Fibroblast of skin of right biceps (primary cell): ENCODE measurements around the gene NLGN1.

Experiments used
- DNase-seq: peaks from one replicate; pipeline ENCODE4 v3.0.0-alpha.2; 2013

Gene NLGN1

DNA sequence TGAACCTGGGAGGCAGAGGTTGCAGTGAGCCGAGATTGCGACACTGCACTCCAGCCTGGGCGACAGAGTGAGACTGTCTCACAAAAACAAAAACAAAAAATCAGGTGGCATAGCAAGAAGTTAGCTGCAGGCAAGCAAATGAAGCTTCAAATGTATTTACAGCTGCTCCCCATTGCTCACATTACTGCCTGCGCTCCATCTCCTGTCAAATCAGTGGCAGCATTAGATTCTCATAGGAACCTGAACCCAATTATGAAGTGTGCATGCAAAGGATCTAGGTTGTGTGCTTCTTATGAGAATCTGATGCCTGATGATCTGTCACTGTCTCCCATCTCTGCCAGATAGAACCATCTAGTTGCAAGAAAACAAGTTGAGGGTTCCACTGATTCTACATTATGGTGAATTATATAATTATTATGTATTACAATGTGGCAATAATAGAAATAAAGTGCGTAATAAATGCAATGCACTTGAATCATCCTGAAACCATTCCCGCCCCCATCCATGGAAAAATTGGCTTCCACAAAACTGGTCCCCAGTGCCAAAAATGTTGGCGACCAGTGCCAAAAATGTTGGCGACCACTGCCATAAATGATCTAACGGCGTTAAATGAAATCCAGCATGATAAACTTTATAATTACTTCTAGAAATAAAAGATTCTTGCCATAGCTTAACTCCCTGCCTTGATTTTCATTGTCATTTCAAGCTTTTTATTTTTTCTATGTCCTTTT, 844.9 kb downstream of the NLGN1 start:
- DNase-seq: peak; percentile 15

DNA sequence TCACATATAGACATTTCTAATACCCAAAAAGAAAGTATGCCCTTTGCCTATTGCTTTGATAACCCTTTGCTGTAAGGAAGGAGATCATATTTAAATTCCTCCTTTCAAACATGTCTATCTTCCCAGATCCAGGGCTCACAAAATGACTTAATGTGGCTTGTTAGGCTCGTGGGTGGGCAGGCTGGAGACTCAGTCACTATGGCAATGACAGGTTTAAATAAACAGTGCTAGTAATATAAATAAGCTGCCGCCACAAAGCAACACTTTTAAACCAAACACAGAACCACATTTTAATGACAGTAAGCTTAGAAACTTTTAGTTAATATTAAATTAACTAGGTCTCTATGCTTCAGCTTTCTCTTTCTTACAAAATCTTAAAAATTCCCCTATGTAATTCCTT, 845.6 kb downstream of the NLGN1 start:
- peak; percentile 22 for DNase-seq

DNA sequence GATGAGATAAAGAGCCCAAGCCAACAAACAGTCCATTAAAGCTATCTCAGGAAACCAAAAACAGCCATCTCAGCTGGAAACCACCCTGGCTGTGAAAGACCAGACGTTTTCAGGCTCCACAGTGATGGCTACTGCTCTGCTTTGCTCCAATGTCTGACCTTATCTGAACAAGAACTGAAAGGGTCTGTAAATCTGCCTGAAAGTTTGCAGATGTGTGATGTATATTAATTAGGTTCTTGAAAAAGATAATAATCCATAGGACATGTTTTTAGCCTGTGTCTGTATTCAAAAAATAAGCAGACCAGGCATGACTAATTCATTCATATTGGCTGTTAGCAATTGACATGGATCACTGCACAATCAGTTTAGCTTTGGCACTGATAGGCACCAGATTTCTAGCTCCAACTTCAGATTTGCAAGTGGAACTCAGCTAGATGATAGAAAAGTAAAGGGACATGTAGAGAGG, 850.2 kb downstream of the NLGN1 start:
- no peak for DNase-seq

DNA sequence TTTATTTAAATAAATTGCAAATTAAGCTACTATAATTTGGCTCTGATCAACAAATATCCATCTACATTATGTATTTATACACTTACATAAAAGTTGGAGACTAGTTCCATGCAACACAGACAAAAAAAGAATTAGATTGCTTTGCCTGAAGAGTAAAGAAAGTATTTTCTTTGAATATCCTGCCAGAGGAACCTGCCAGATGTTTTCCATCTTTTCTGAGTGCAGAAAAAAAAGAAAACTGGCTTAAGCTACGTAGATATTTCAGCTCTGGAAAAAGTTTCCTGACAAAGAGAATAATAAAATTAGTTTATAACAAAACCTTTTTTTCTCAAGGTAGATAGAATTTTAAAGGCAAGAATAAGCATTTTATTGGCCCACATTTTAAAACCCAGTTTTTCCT, 854.1 kb downstream of the NLGN1 start:
- no peak for DNase-seq

DNA sequence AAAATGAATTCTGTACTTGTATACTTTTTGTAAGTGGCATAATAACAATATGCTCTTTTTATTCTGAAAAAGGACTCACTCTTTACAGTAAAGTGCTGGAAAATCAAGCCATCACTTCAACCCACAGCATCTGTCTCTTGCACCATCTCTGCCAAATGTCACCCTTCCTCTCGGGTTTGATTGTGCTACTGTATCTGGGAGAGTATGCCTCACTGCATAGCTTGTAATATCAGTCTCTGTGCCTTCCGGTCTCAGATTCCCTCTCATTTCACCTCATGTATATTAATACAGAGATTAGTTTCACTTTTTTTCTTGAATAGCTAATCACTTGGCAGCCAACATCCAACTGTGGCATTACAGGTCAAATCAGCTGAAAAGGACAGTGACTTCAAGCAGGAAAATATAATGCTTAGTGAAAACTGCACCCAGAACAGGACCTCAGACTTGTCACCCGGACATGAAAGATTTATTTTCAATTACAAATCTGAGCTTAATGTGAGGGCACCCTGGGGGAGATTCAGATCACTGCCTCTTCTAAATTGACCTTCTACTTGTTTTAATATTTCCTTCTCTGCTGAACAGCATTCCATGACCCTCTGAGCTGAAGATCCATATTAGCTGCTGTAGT, 855.8 kb downstream of the NLGN1 start:
- no peak for DNase-seq

DNA sequence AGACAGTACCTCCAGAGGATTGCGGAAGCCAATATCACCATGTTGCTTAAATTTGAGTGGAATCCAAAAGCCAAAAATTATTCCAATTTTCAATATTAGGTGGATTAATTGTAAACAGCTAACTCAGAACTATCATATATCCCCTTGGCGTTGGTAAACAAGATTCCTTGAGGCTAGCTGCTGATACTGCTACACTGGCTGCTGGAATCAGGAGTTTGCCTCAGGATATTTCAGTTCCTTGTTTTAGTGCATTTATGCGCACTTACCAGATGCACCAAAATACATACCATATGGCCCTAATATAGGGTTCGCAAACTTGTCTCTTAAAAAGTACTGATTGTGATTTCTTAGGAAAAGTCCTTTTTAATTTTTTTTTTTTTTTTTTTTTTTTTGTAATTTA, 856.4 kb downstream of the NLGN1 start:
- no peak for DNase-seq

DNA sequence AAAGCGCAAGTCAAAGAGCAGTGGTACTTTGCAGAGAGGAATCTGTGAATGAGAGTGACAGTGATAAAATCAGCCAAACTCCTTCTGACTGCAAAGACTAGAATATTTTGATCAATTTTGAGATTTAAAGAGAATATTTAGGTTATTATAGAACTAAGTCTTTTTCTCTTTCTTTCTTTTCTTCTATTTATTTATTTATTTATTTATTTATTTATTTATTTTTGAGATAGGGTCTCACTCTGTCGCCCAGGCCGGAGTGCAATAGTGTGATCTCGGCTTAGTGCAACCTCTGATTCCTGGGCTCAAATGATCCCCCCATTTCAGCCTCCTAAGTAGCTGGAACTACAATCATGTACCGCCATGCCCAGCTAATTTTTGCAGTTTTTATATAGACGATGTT, 857.9 kb downstream of the NLGN1 start:
- no peak for DNase-seq

DNA sequence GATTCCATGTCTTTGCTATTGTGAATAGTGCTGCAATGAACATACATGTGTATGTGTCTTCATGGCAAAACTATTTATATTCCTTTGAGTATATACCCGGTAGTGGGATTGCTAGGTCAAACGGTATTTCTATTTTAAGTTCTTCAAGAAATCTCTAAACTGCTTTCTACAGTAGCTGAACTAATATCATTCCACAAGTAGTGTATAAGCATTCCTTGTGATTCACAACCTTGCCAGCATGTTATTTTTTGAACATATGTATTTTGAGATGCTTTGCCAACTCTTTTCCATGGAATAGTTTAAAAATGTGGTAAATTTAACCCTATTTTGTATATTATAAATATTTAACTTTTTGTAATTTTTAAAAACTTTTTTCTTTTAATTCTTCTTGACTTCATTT, 868.9 kb downstream of the NLGN1 start:
- peak; percentile 20 for DNase-seq

DNA sequence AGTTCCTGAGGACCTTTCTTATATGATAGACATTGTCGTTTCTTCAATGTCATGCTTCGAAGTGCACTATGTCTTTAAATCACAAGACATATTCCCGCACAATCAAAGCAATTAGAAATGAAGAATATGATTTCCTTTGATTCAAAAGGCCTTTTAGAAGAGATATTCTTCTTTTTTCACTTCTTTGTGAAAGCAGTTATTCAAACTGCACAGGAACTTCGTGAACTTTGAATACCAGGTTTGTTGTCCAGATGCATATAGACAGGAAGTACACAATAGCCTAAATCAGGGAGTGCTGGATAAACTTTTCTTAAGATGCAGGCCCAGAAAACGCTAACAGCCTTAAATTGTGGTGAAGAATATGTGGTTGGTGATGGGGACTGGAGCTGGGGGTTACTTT, 870.5 kb downstream of the NLGN1 start:
- DNase-seq: no peak

DNA sequence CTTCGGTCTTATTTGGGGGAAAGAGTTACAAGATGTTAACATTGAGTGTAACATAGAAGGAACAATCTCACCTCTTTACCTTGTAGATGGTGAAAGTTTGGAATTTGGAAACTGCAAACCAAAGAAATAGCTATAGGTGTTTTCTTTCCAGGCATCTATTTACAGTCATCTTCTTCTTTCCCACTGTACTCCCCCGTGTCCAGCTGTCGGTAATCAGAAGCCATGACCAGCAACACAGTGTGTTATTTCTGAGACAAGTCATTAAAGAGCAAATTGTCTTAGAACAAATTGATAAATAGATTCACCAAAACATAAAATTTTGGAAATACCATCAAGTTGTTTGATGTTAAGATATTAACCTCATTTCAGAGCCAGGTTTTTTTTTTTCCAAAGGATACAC, 871.0 kb downstream of the NLGN1 start:
- DNase-seq: no peak

DNA sequence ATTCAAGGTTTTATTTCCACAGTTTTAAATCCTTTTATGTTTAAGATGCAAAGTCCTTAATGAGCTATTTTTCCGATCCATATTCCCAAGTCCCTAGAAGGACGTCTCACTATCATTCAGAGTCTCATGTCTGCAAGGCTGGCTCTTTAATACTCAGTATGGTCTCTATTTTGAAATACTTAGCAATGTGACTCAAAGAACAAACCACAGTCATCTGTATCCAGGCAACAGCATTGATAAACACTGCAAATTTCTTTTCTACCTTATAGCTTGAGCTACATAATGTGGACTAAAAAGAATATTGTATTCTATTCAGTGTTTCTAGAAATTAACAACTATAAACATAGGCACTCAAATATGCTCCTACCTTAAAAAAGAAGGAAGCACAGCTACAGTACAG, 873.3 kb downstream of the NLGN1 start:
- DNase-seq: peak; percentile 81

DNA sequence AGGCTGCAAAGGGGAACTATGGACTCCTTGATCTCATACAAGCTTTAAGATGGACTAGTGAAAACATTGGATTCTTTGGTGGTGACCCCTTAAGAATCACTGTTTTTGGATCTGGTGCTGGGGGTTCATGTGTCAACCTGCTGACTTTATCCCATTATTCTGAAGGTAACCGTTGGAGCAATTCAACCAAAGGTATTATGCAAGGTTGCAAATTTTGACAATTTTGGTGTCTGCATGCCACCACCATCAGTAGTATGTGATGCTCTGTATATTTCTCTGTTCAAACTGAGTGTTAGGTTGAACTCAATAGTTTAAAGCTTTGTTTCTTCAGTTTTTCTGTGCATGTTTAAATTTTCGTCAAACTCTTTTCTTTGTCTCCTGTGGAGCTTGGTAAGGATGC, 877.8 kb downstream of the NLGN1 start:
- no peak for DNase-seq

DNA sequence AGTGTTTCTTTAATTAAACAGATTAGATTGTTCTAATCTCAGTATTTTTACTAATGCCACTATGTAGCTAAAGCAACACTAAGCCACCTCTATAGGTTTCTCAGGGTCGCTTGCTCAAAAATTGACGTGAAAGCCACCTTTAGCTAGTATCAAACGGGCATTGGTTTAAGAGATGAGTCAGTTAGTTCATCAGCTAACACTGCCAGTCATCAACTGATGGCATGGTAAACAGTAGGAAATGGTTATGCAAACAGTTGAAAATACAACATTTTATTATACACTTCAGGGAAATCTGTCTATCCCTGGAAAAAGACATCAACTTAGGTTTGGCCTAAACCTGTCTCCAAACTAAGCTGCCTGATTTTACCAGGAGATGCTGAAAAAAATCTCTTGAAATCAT, 879.3 kb downstream of the NLGN1 start:
- DNase-seq: no peak

DNA sequence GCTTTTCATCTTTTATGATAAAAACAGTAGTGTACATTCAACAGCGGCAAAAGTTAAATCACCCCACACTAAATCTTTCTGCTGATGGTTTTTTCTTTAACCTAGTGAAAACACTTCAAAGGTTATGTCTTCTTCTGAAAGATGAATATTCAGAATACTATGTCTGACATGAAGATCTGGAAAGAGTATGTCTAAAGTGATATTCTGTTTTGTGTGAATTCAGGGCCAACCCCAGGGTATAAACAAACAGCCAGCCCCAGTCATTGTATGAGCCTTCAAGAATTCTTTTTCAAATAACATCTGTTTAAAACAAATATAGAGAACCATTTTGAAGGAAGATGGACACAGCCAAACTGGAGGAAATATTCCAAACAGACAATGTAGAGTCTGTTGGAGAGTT, 880.5 kb downstream of the NLGN1 start:
- DNase-seq: no peak

DNA sequence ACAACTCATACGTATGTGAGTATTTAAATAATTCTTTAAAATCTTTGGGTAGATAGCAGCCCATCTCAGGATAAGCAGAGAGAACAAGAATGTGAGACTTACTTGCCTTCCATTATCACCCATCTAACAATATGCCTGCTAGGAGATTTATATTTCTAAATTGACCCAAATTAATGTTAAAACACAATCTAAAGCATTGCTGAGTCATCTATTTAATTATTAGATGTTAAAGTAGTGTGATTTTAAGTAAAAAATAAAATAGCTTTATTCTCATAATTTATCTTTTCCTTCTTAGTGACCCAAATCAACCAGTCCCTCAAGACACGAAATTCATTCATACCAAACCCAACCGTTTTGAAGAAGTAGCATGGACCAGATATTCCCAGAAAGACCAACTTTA, 882.6 kb downstream of the NLGN1 start:
- DNase-seq: no peak

DNA sequence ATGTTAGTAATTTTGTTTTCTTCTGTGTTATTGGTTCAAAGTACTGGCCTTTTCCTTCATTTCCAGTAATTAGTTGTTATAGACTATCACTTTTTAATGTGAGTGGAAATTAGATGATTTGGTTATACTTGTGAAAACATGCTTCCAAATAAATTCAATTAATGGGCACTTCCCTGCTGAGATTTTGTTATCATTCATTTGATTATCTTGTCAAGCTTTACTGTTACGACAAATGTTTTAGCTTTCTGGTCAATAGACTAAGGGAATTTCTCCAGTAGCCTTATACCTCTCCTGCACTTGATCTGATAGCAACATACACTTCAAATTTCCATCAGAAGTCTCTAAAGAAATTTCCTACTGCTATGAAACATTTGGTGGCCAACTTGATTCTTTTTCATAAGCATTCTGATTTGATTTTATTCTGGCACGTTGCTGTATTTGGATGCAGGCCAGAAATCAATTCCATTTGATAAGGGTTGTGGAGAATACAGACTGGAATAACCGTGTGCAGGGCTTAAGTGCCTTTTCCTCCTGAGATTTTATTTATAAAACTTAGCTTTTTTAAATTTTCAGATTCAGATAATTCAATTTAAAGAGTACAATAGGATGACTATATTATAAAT, 887.8 kb downstream of the NLGN1 start:
- no peak for DNase-seq

DNA sequence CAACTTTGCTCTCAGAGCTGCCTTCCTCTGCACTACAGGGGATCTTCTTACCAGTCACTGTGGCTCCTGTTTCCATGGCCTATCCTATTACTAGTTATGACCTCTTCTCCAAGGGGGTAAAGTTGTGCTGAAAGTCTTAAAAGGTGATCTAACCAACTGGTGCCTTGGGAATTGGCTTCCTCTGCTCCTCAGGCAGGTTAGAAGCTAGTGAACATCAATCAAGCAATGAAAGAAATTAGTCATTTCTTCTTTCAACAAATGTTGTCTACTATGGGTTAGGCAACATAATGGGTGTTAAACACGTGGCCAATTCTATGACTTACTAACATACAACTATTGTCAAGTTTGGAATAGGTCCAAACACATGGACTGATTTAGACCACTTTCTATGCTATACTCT, 890.2 kb downstream of the NLGN1 start:
- peak; percentile 53 for DNase-seq

DNA sequence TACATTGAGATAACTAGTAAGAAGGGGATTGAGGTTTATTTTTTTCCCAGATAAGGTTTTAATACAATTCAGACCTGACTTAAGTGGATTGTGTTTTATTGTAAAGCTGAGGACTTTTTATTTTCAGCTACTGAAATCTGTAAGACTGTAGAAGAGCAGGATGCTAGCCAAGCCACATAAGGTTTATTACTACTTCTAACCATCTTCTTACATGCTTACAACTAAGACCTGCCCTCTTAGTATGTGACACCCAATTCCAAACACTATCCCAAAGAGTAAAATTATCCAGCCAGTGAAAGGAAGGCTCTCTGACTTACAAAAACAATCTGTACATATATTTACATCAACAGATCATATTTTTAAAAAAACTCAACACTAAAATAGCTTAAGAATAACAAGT, 897.1 kb downstream of the NLGN1 start:
- peak; percentile 14 for DNase-seq

DNA sequence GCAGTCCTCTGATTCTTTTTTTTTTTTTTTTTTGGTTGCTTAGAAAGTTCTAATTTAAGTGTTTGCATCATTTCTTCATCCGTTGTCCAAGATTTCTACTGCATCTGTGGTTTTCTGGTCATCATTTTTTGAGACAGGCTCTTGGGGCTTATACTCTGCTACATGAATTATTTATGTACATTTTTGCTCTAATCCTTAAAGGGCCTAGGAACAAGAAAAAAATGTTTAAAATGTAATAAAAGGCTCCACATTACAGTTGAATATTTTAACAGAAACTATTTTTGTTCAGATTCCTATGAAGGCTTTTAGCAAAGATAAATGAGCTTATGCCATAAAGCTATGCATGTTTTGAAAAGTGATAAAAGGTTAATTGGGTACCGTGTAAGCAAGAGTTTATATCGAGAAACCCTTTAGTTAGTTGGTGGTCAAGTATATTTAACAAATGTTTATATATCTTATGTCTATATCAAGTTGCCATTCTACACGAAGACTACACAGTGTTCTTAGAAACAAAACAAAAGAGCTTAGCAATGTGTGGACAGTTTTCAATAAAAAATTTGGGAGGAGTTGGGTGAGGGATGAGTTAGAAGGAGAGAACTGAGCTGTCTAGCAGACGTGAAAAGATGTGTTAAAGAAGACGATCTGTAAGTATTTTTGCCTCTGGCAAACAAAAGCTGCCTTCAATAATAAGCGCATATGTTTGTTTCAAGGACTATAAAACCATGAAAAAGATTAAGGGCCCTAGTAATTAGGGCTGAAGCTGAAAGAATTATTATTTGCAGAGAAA, 898.0 kb downstream of the NLGN1 start:
- peak; percentile 81 for DNase-seq

DNA sequence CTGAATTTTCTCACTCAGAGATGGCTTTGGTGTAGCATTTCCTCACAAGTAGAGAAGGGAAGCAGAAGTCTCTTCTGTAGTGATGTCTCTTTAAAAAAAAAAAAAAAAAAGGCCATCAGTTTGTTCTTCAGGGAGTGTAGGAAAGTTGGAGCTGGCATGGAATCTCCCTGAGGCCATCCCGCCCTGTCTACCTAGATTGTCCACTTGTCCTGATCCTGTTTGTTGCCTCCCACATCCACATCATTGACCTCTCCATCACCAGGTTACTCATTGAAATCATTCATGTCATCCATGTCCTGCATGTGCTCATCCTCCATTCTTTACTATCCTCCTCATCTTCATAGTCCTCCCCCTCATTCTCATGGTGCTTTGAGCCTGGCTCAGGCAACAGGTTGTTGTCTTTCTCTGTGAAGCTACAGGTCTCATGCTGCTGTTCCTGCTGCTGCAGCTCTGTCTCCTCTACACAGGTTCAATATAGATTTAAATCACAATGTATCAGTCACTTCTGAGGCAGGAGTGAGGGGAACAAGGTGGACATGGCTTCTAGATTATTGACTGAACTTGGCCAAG, 905.3 kb downstream of the NLGN1 start:
- no peak for DNase-seq

DNA sequence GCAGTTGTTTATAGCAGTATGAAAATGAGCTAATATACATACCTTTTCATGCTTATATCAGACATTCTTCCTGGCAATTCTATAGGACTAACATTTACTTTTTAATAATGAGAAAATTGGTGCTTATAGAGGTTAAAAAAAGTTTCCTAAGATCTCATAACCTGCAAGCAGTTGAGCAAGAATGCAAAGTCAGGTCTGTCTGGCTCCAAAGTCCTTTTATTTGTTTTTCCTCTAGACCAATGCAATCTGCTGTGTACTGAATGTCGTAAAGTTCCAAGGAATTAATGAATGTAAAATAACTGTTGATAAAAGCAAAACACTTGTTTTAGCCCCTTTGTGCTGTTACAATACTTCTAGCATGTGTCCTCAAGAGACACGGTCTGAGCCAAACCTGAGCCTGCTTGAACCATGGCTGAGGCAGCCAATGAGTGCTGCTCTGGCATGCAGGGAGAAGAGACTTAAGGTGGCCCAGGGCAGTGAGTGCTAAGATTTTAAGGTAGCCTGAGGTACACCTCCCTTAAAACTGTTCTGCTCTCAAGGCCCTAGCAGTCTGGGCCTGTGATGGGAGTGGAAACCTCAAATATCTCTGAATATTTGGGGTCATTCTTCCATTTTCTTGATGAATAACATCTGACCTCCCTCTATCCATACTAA, 906.5 kb downstream of the NLGN1 start:
- DNase-seq: no peak

DNA sequence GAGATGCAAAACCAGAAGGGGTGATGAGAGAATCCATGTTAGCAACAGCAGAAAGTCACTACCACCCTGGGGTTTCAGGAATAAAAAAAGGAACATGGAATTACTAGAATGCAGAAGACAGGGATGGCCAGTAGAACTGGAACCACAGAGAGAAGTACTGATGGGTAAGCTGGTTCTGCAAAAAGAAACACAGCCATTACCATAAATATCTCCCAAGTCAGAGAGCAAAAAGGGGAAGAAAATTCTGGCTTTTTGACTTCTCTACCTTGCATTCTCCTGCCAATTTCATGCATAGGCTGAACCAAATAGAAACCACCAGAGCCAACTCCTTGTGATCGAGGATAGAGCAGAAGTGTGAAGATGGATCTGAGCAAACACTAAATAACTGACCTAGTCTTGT, 911.2 kb downstream of the NLGN1 start:
- no peak for DNase-seq
